Stimulated activated effector memory CD8-positive, alpha-beta T cell treated with anti-CD3 and anti-CD28 coated beads, Interleukin-12 subunit alpha, Interleukin-12 subunit beta, amount 100 ng/mL, for 72 hours (primary cell): ENCODE results near the gene KCNH1.

Source experiments
- ATAC-seq: fragments of 150-1000 bp; cut with Tn5 transposase; 2 replicates; pipeline ENCODE4 v1.10.0; 2021
- DNase-seq, 2 donors: peaks; one replicate each; pipeline ENCODE4 v3.0.0; 2021 to 2022; ENCODE audit warnings: low spot score in 2 of 2
- H3K27ac Mint-ChIP-seq: one replicate; pipeline ENCODE4 v1.8.0; 2022; ENCODE audit warnings: mild to moderate bottlenecking, mixed read lengths
- H3K36me3 Mint-ChIP-seq: one replicate; pipeline ENCODE4 v1.8.0; 2022; ENCODE audit warnings: mild to moderate bottlenecking, mixed read lengths
- H3K4me1 Mint-ChIP-seq: one replicate; pipeline ENCODE4 v1.8.0; 2022; ENCODE audit warnings: mixed read lengths
- H3K4me3 Mint-ChIP-seq: one replicate; pipeline ENCODE4 v1.8.0; 2022; ENCODE audit warnings: mild to moderate bottlenecking, mixed read lengths
- H3K9me3 Mint-ChIP-seq: one replicate; pipeline ENCODE4 v1.8.0; 2022; ENCODE audit warnings: mixed read lengths

KCNH1 gene

GRCh38 chr1:210935905-210936304 is 198.0 kb downstream of the KCNH1 start:
- Mint-ChIP-seq H3K9me3 (no peaks in the 10 kb centered on the region), H3K4me3 (no peak overlapping the region), H3K36me3 (no peaks in the 10 kb centered on the region), H3K27ac (no peak overlapping the region), H3K4me1 (no peaks in the 10 kb centered on the region)
- ATAC-seq (no peak), DNase-seq (no peak)

GRCh38 chr1:210932104-210932503 is 201.8 kb downstream of the KCNH1 start:
- Mint-ChIP-seq H3K27ac (no peak overlapping the region), H3K4me1 (no peaks in the 10 kb centered on the region), H3K4me3 (no peak overlapping the region), H3K36me3 (no peaks in the 10 kb centered on the region), H3K9me3 (no peaks in the 10 kb centered on the region)
- DNase-seq = no peak
- no peak for ATAC-seq

GRCh38 chr1:210922666-210923065 is 211.3 kb downstream of the KCNH1 start:
- DNase-seq (no peak), ATAC-seq (no peak)
- no peak overlapping the region for H3K4me3 Mint-ChIP-seq
- H3K36me3 Mint-ChIP-seq = no peaks in the 10 kb centered on the region
- no peaks in the 10 kb centered on the region for H3K4me1 Mint-ChIP-seq
- no peak overlapping the region for H3K27ac Mint-ChIP-seq
- H3K9me3 Mint-ChIP-seq = peaks cover 3% of the 10 kb centered on the region

- H3K4me1 Mint-ChIP-seq = no peaks in the 10 kb centered on the region
- ATAC-seq = no peak
Observed at GRCh38 chr1:210920716-210921694, 212.9 kb downstream of the KCNH1 start.

GRCh38 chr1:210920258-210920657 is 213.7 kb downstream of the KCNH1 start:
- H3K9me3 Mint-ChIP-seq = no peaks in the 10 kb centered on the region
- no peaks in the 10 kb centered on the region for H3K4me1 Mint-ChIP-seq
- no peak overlapping the region for H3K27ac Mint-ChIP-seq
- no peak for ATAC-seq
- no peak overlapping the region for H3K4me3 Mint-ChIP-seq
- no peaks in the 10 kb centered on the region for H3K36me3 Mint-ChIP-seq
- no peak for DNase-seq

More at GRCh38 chr1:210920716-210921694, 212.9 kb downstream of the KCNH1 start:
- Mint-ChIP-seq H3K36me3 (no peaks in the 10 kb centered on the region), H3K27ac (no peak overlapping the region), H3K9me3 (no peaks in the 10 kb centered on the region), H3K4me3 (no peak overlapping the region)
- no peak for DNase-seq

- Mint-ChIP-seq H3K4me3 (no peak overlapping the region), H3K36me3 (no peaks in the 10 kb centered on the region), H3K4me1 (no peaks in the 10 kb centered on the region), H3K9me3 (no peaks in the 10 kb centered on the region), H3K27ac (no peak overlapping the region)
- no peak for DNase-seq
- ATAC-seq = no peak
Observed at GRCh38 chr1:210918893-210919292, 215.1 kb downstream of the KCNH1 start.

GRCh38 chr1:210917560-210918169 is 216.3 kb downstream of the KCNH1 start:
- H3K4me3 Mint-ChIP-seq = no peak overlapping the region
- H3K4me1 Mint-ChIP-seq = no peaks in the 10 kb centered on the region
- H3K27ac Mint-ChIP-seq = no peak overlapping the region
- H3K9me3 Mint-ChIP-seq = no peaks in the 10 kb centered on the region
- ATAC-seq = no peak
- no peaks in the 10 kb centered on the region for H3K36me3 Mint-ChIP-seq
- DNase-seq = no peak

GRCh38 chr1:210916548-210916947 is 217.4 kb downstream of the KCNH1 start:
- Mint-ChIP-seq H3K27ac (no peak overlapping the region), H3K4me1 (no peaks in the 10 kb centered on the region), H3K36me3 (no peaks in the 10 kb centered on the region), H3K9me3 (no peaks in the 10 kb centered on the region), H3K4me3 (no peak overlapping the region)
- no peak for DNase-seq
- ATAC-seq = no peak

GRCh38 chr1:210915890-210916507 is 217.9 kb downstream of the KCNH1 start:
- no peaks in the 10 kb centered on the region for H3K9me3 Mint-ChIP-seq
- no peak for DNase-seq
- H3K36me3 Mint-ChIP-seq = no peaks in the 10 kb centered on the region
- H3K27ac Mint-ChIP-seq = no peak overlapping the region
- H3K4me3 Mint-ChIP-seq = no peak overlapping the region
- H3K4me1 Mint-ChIP-seq = no peaks in the 10 kb centered on the region
- no peak for ATAC-seq

GRCh38 chr1:210912752-210913151 is 221.2 kb downstream of the KCNH1 start:
- no peaks in the 10 kb centered on the region for H3K36me3 Mint-ChIP-seq
- H3K4me1 Mint-ChIP-seq = no peaks in the 10 kb centered on the region
- H3K4me3 Mint-ChIP-seq = no peak overlapping the region
- no peaks in the 10 kb centered on the region for H3K9me3 Mint-ChIP-seq
- ATAC-seq (no peak), DNase-seq (no peak)
- H3K27ac Mint-ChIP-seq = no peak overlapping the region

GRCh38 chr1:210910020-210910575 is 223.8 kb downstream of the KCNH1 start:
- Mint-ChIP-seq H3K27ac (no peak overlapping the region), H3K4me3 (no peak overlapping the region), H3K36me3 (no peaks in the 10 kb centered on the region), H3K9me3 (no peaks in the 10 kb centered on the region), H3K4me1 (no peaks in the 10 kb centered on the region)
- DNase-seq (no peak), ATAC-seq (no peak)

GRCh38 chr1:210908791-210909190 is 225.2 kb downstream of the KCNH1 start:
- Mint-ChIP-seq H3K9me3 (no peaks in the 10 kb centered on the region), H3K4me3 (no peak overlapping the region), H3K4me1 (no peaks in the 10 kb centered on the region), H3K27ac (no peak overlapping the region), H3K36me3 (no peaks in the 10 kb centered on the region)
- ATAC-seq = no peak
- DNase-seq = no peak

GRCh38 chr1:210908257-210908656 is 225.7 kb downstream of the KCNH1 start:
- Mint-ChIP-seq H3K36me3 (no peaks in the 10 kb centered on the region), H3K9me3 (no peaks in the 10 kb centered on the region), H3K4me3 (no peak overlapping the region), H3K27ac (no peak overlapping the region), H3K4me1 (no peaks in the 10 kb centered on the region)
- DNase-seq (no peak), ATAC-seq (no peak)

GRCh38 chr1:210907251-210907805 is 226.6 kb downstream of the KCNH1 start:
- Mint-ChIP-seq H3K36me3 (no peaks in the 10 kb centered on the region), H3K4me3 (no peak overlapping the region), H3K27ac (no peak overlapping the region), H3K9me3 (no peaks in the 10 kb centered on the region), H3K4me1 (no peaks in the 10 kb centered on the region)
- DNase-seq = no peak
- ATAC-seq = no peak

- ATAC-seq (no peak), DNase-seq (no peak)
- H3K4me3 Mint-ChIP-seq = no peak overlapping the region
- H3K36me3 Mint-ChIP-seq = no peaks in the 10 kb centered on the region
- H3K4me1 Mint-ChIP-seq = no peaks in the 10 kb centered on the region
- H3K27ac Mint-ChIP-seq = no peak overlapping the region
- no peaks in the 10 kb centered on the region for H3K9me3 Mint-ChIP-seq
Observed at GRCh38 chr1:210905944-210906453, 227.9 kb downstream of the KCNH1 start.
